SK-N-SH (cell line): ENCODE results near the gene EVI2B. TPM values are rescaled to one million over a fixed set of nuclear protein-coding genes. Genes with fewer than 3 reads are reported as not detected.

Experiments
- CTCF ChIA-PET: fragments of 300-600, 350-600 bp; formaldehyde crosslinking; extraction: SDS; loops from one replicate; lab custom pipeline; 2021; lab: Yijun Ruan, JAX
- POLR2A ChIA-PET: fragments of 350-600 bp; sonication (Branson Sonifier 250); formaldehyde crosslinking; extraction: SDS; loops from one replicate; lab custom pipeline; 2020; ENCODE audit warnings: antibody characterized with exemption, inconsistent platforms; lab: Yijun Ruan, JAX
- DNase-seq: peaks from one replicate; pipeline ENCODE4 v3.0.0; 2012
- H2AFZ ChIP-seq: fragments of 200-600 bp; sonication (generic); 2 replicates; pipeline ENCODE4 v1.8.1; 2016; ENCODE audit warnings: antibody characterized with exemption, mild to moderate bottlenecking, low read depth
- H3F3A ChIP-seq: fragments of 200-600 bp; sonication (generic); replicated peaks from 2 replicates; pipeline ENCODE3; 2016; ENCODE audit warnings: antibody characterized with exemption, mild to moderate bottlenecking; ENCODE audit not compliant: insufficient read depth
- H3K27ac ChIP-seq, 2 experiments: fragments of 200-500 bp in 1 of 2; fragments of 200-600 bp in 1 of 2; sonication (Bioruptor generic) in 1 of 2; sonication (generic), shearing (Covaris generic) in 1 of 2; 2 replicates each; pipeline versions ENCODE4 v1.5.1 to v1.6.1; 2014 to 2016; ENCODE audit warnings: low read depth in 2 of 2, inconsistent platforms in 1 of 2, low read length in 1 of 2, mild to moderate bottlenecking in 1 of 2, mixed read lengths in 1 of 2
- H3K27me3 ChIP-seq: fragments of 200-600 bp; sonication (generic), shearing (Covaris generic); 2 replicates; pipeline ENCODE4 v1.6.1; 2016; ENCODE audit warnings: mixed run types; ENCODE audit not compliant: insufficient read depth
- H3K36me3 ChIP-seq, 2 experiments: fragments of 200-500 bp in 1 of 2; fragments of 200-600 bp in 1 of 2; sonication (Bioruptor generic) in 1 of 2; sonication (generic) in 1 of 2; replicated peaks in 1 of 2; 2 replicates each; pipeline versions ENCODE3 to v1.5.1; 2014 to 2016; ENCODE audit warnings: low read length in 1 of 2, mild to moderate bottlenecking in 1 of 2; ENCODE audit not compliant: insufficient read depth in 2 of 2, control insufficient read depth in 1 of 2
- H3K4me1 ChIP-seq, 2 experiments: fragments of 200-500 bp in 1 of 2; fragments of 200-600 bp in 1 of 2; sonication (Bioruptor generic) in 1 of 2; sonication (generic), shearing (Covaris generic) in 1 of 2; 2 replicates each; pipeline versions ENCODE4 v1.5.1 to v1.6.1; 2014 to 2016; ENCODE audit warnings: low read depth in 1 of 2, low read length in 1 of 2, mixed run types in 1 of 2; ENCODE audit not compliant: insufficient read depth in 2 of 2, control insufficient read depth in 1 of 2
- H3K4me2 ChIP-seq: fragments of 200-600 bp; sonication (generic), shearing (Covaris generic); 2 replicates; pipeline ENCODE4 v1.6.1; 2017; ENCODE audit warnings: mixed run types
- H3K4me3 ChIP-seq, 2 experiments: fragments of 200-500 bp in 1 of 2; fragments of 200-600 bp in 1 of 2; sonication (Bioruptor generic) in 1 of 2; sonication (generic), shearing (Covaris generic) in 1 of 2; 2 replicates each; pipeline versions ENCODE4 v1.5.1 to v1.8.1; 2014 to 2016; ENCODE audit warnings: low read depth in 2 of 2, inconsistent platforms in 1 of 2, low read length in 1 of 2, mild to moderate bottlenecking in 1 of 2, mixed read lengths in 1 of 2, moderate library complexity in 1 of 2
- H3K79me2 ChIP-seq: fragments of 200-600 bp; sonication (generic); 2 replicates; pipeline ENCODE4 v1.8.1; 2017; ENCODE audit warnings: mild to moderate bottlenecking; ENCODE audit not compliant: insufficient read depth
- H3K9ac ChIP-seq: fragments of 200-600 bp; sonication (generic); 2 replicates; pipeline ENCODE4 v1.6.1; 2017; ENCODE audit warnings: mixed run types
- H3K9me2 ChIP-seq: fragments of 200-600 bp; sonication (generic); 2 replicates; pipeline ENCODE4 v1.6.1; 2017; ENCODE audit warnings: mixed run types
- H3K9me3 ChIP-seq: fragments of 200-600 bp; sonication (generic); 2 replicates; pipeline ENCODE4 v1.6.1; 2017; ENCODE audit warnings: mixed run types, mild to moderate bottlenecking, moderate library complexity
- H4K20me1 ChIP-seq: fragments of 200-600 bp; sonication (generic); 2 replicates; pipeline ENCODE4 v1.6.1; 2017; ENCODE audit warnings: mild to moderate bottlenecking, mixed run types; ENCODE audit not compliant: insufficient read depth
- CHD2 ChIP-seq: fragments of 150-350 bp; IDR thresholded peaks from 2 replicates; pipeline ENCODE4 v1.6.1; 2018; ENCODE audit warnings: low read length; ENCODE audit not compliant: partially characterized antibody
- CTCF ChIP-seq: fragments of 200-600 bp; sonication (generic); IDR thresholded peaks from 2 replicates; pipeline ENCODE4 v1.6.1; 2017; ENCODE audit warnings: antibody characterized with exemption, mild to moderate bottlenecking, moderate library complexity
- ELF1 ChIP-seq: IDR thresholded peaks from 2 replicates; pipeline ENCODE4 v1.4.0; 2012
- EZH2phosphoT487 ChIP-seq: fragments of 200-600 bp; sonication (generic); IDR thresholded peaks from 2 replicates; pipeline ENCODE4 v1.6.1; 2017; ENCODE audit warnings: low read depth, mixed run types, mild to moderate bottlenecking, antibody characterized with exemption, moderate library complexity, borderline replicate concordance
- FOSL2 ChIP-seq: IDR thresholded peaks from 2 replicates; pipeline ENCODE4 v1.4.0; 2012; ENCODE audit warnings: low read depth, mild to moderate bottlenecking, moderate library complexity, borderline replicate concordance
- FOXJ3 ChIP-seq: sonication (generic); formaldehyde crosslinking; IDR thresholded peaks from 2 replicates; pipeline ENCODE4 v1.5.1; 2020; ENCODE audit warnings: mild to moderate bottlenecking, missing genetic modification reagents
- GABPA ChIP-seq: IDR thresholded peaks from 2 replicates; pipeline ENCODE4 v1.4.0; 2012; ENCODE audit warnings: low read depth, mild to moderate bottlenecking
- GATA2 ChIP-seq: sonication (generic); formaldehyde crosslinking; IDR thresholded peaks from 2 replicates; pipeline ENCODE4 v1.5.0; 2020; ENCODE audit warnings: mild to moderate bottlenecking, missing genetic modification reagents
- IRF3 ChIP-seq: fragments of 150-350 bp; IDR thresholded peaks from 2 replicates; pipeline ENCODE4 v1.6.1; 2016; ENCODE audit warnings: mild to moderate bottlenecking, low read depth, low read length
- JUND ChIP-seq: IDR thresholded peaks from 2 replicates; pipeline ENCODE4 v1.4.0; 2012
- MAX ChIP-seq: IDR thresholded peaks from 2 replicates; pipeline ENCODE4 v1.4.0; 2012; ENCODE audit warnings: low read depth
- NFIC ChIP-seq: IDR thresholded peaks from 2 replicates; pipeline ENCODE4 v1.4.0; 2012; ENCODE audit warnings: borderline replicate concordance
- NRF1 ChIP-seq: IDR thresholded peaks from 2 replicates; pipeline ENCODE4 v1.6.1; 2012; ENCODE audit warnings: low read depth, mild to moderate bottlenecking, low read length
- POLR2AphosphoS5 ChIP-seq: IDR thresholded peaks from 2 replicates; pipeline ENCODE4 v1.6.1; 2012; ENCODE audit warnings: low read depth, low read length
- RAD21 ChIP-seq: IDR thresholded peaks from 2 replicates; pipeline ENCODE4 v1.6.1; 2012; ENCODE audit warnings: mild to moderate bottlenecking, low read length
- RCOR1 ChIP-seq: fragments of 150-350 bp; IDR thresholded peaks from 2 replicates; pipeline ENCODE4 v1.6.1; 2017; ENCODE audit warnings: antibody characterized with exemption, low read length
- RFX5 ChIP-seq: IDR thresholded peaks from 2 replicates; pipeline ENCODE4 v1.6.1; 2012; ENCODE audit warnings: mild to moderate bottlenecking, improper control_type of control experiment, low read length
- SIN3A ChIP-seq: IDR thresholded peaks from 2 replicates; pipeline ENCODE4 v1.6.1; 2012; ENCODE audit warnings: low read depth, mild to moderate bottlenecking, low read length, moderate library complexity, borderline replicate concordance
- SMC3 ChIP-seq: IDR thresholded peaks from 2 replicates; pipeline ENCODE4 v1.6.1; 2012; ENCODE audit warnings: low read depth, low read length, improper control_type of control experiment
- TAF1 ChIP-seq: IDR thresholded peaks from 2 replicates; pipeline ENCODE4 v1.6.1; 2012; ENCODE audit warnings: low read depth, mild to moderate bottlenecking, low read length, moderate library complexity, borderline replicate concordance
- TCF12 ChIP-seq: IDR thresholded peaks from 2 replicates; pipeline ENCODE4 v1.4.0; 2012
- USF2 ChIP-seq: fragments of 150-350 bp; IDR thresholded peaks from 2 replicates; pipeline ENCODE4 v1.6.1; 2017; ENCODE audit warnings: antibody characterized with exemption, low read length, low read depth, borderline replicate concordance
- YY1 ChIP-seq: IDR thresholded peaks from 2 replicates; pipeline ENCODE4 v1.4.0; 2012; ENCODE audit warnings: low read depth, mild to moderate bottlenecking
- ZBTB33 ChIP-seq: IDR thresholded peaks from 2 replicates; pipeline ENCODE4 v1.4.0; 2012; ENCODE audit warnings: low read depth, borderline replicate concordance
- WGBS: methylation state at CpG from one replicate; pipeline ENCODE4 v1.1.6; 2017; ENCODE audit warnings: low lambda C conversion rate; 5-methylcytosine and 5-hydroxymethylcytosine counted together
- polyA plus RNA-seq, 3 experiments: library from polyadenylated mRNA; depleted of rRNA; stranded (reverse); fragments of >200 nt; gene quantifications; 2 replicates each; pipeline ENCODE4 v1.2.3, GENCODE V29; 2012

EVI2B gene
- polyA plus RNA-seq, 1 of the 3 experiments (the other 2 are of a cell fraction) = 0.64 TPM

- H3K9me3 ChIP-seq = no peaks in the 10 kb centered on the region
These were observed 40.3 kb downstream of the EVI2B start for GRCh38 chr17:31273516-31273915.

GRCh38 chr17:31272803-31273202, 41.1 kb downstream of the EVI2B start:
- Histone ChIP-seq H3K4me1 (peaks cover 5 to 30% of the 10 kb centered on the region in 2 experiments), H3K4me3 (no peak overlapping the region)
- POLR2A ChIA-PET = no interaction called here

More at GRCh38 chr17:31273516-31273915, 40.3 kb downstream of the EVI2B start:
- Histone ChIP-seq H3K4me2 (no peak overlapping the region), H3K27me3 (no peaks in the 10 kb centered on the region), H3K27ac (no peak overlapping the region; a peak in 1 of 4 replicates), H4K20me1 (no peaks in the 10 kb centered on the region), H3K9me2 (no peaks in the 10 kb centered on the region), H3F3A (peaks cover 15% of the 10 kb centered on the region), H3K4me3 (no peak overlapping the region), H3K36me3 (peaks cover 29 to 65% of the 10 kb centered on the region in 2 experiments), H3K79me2 (peaks cover 7% of the 10 kb centered on the region; the same call in 1 of the 2 replicates), H3K4me1 (peaks cover 5 to 23% of the 10 kb centered on the region in 2 experiments)
- WGBS = 53% methylated on average over 1 of the region's 1 CpG
- POLR2A ChIA-PET = no interaction called here
- DNase-seq = no peak
- TF ChIP-seq ELF1 = no peak
- no peak for TF ChIP-seq USF2
- TF ChIP-seq SMC3 = no peak
- no peak for TF ChIP-seq TAF1
- no peak for TF ChIP-seq MAX
- no peak for TF ChIP-seq JUND
- TF ChIP-seq EZH2phosphoT487 = no peak
- TF ChIP-seq GATA2 (CRISPR knock-in tag) = no peak
- no peak for TF ChIP-seq RCOR1
- TF ChIP-seq RFX5 = no peak
- TF ChIP-seq NFIC = no peak
- TF ChIP-seq FOSL2 = no peak
- TF ChIP-seq POLR2AphosphoS5 = no peak
- TF ChIP-seq, all 33 proteins: peak for 0
- no peak overlapping the region for H2AFZ ChIP-seq
- no peak overlapping the region for H3K9ac ChIP-seq
- CTCF ChIA-PET = no interaction called here

More at GRCh38 chr17:31272803-31273202, 41.1 kb downstream of the EVI2B start:
- Histone ChIP-seq H2AFZ (no peak overlapping the region), H3K36me3 (peaks cover 29 to 64% of the 10 kb centered on the region in 2 experiments), H3K9me3 (no peaks in the 10 kb centered on the region), H3F3A (peaks cover 22% of the 10 kb centered on the region), H3K27me3 (no peaks in the 10 kb centered on the region), H3K79me2 (peaks cover 7% of the 10 kb centered on the region; the same call in 1 of the 2 replicates), H3K4me2 (no peak overlapping the region), H3K27ac (no peak overlapping the region), H3K9me2 (no peaks in the 10 kb centered on the region), H4K20me1 (no peaks in the 10 kb centered on the region), H3K9ac (no peak overlapping the region)
- CTCF ChIA-PET = no interaction called here
- TF ChIP-seq CHD2 (no peak), GABPA (no peak), JUND (no peak), GATA2 (CRISPR knock-in tag) (no peak), SIN3A (no peak), NRF1 (no peak), TCF12 (no peak), CTCF (no peak), IRF3 (no peak), RAD21 (no peak), SMC3 (no peak), ZBTB33 (no peak), RCOR1 (no peak), FOXJ3 (CRISPR knock-in tag) (no peak), YY1 (no peak)
- no peak for DNase-seq
